Thyroid gland (tissue), 4 donors: Measurements from ENCODE around the gene INPP5A.

Experiments used
- CTCF ChIP-seq, 6 experiments: fragments of 200-600 bp in 3 of 6; fragments of 450-650 bp in 3 of 6; sonication (generic) in 3 of 6; IDR thresholded peaks; one replicate each; pipeline ENCODE4 v1.5.1; 2016 to 2019; ENCODE audit warnings: antibody characterized with exemption in 6 of 6, mild to moderate bottlenecking in 2 of 6, inconsistent platforms in 1 of 6, moderate library complexity in 1 of 6
- POLR2A ChIP-seq, 2 donors: fragments of 450-650 bp; IDR thresholded peaks; one replicate each; pipeline ENCODE4 v1.6.1; 2017; ENCODE audit warnings: antibody characterized with exemption in 2 of 2, mild to moderate bottlenecking in 2 of 2, moderate library complexity in 1 of 2

DNA sequence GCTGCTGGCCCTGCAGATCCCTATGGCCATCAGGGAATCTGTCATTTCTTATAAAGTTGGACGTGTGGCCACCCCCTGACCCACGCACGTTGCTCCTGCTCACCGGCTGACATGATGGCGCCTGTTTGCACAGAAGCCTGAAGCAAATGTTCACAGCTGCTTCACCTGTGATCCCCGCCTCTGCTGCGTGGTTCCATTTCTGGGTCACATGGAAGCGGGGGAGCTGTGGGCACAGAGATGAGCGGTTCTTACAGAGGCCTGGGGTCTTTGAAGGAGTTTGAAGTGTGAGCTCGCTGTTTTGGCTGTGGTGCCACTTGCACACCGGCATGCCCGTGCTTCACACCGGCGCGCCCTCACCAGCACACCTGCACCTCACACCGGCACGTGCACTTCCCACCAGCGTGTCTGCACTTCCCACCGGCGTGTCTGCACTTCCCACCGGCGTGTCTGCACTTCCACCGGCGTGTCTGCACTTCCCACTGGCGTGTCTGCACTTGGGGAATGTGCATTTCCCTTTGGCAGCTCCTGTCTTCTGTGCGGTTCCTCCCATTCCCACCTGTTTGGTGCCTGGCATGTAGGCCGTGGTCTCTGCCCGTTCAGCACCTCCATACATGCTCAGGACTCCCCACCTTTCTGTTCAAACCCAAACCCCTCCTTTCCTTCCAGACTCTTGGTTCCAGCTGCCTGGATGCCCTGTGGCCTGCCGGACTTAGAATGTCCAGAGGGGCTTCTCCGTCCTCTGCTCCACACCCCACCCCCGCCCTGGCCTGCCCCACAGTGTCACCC, 86.7 kb downstream of the INPP5A start:
- TF ChIP-seq CTCF (IDR thresholded peaks at IDR 0.05) (no peak), POLR2A (IDR thresholded peaks at IDR 0.05) (no peak)
